ENCODE data around the gene VSNL1. TPM values are rescaled to one million over a fixed set of nuclear protein-coding genes. Genes with fewer than 3 reads are reported as not detected.

The VSNL1 gene
- total RNA-seq, 1 donor from 2014 or later = 0.13 TPM

GRCh38 chr2:17522303-17522702 is 18.2 kb upstream of the VSNL1 start:
- DNase-seq (ENCODE audit: low read depth) = no peak
- H3K4me3 ChIP-seq (ENCODE audit: low read depth, low read length) = no peak overlapping the region
- no peak for TF ChIP-seq CTCF (IDR thresholded peaks at IDR 0.05; ENCODE audit: insufficient read depth, low read length, poor library complexity, severe bottlenecking)
- no peaks in the 10 kb centered on the region for H3K36me3 ChIP-seq (ENCODE audit: control insufficient read depth, insufficient read depth, low read length)
- H3K27me3 ChIP-seq (ENCODE audit: control insufficient read depth, insufficient read depth, low read length) = no peaks in the 10 kb centered on the region

- DNase-seq (ENCODE audit: low read depth) = no peak
- no peaks in the 10 kb centered on the region for H3K27me3 ChIP-seq (ENCODE audit: control insufficient read depth, insufficient read depth, low read length)
- no peaks in the 10 kb centered on the region for H3K36me3 ChIP-seq (ENCODE audit: control insufficient read depth, insufficient read depth, low read length)
Measured at GRCh38 chr2:17529771-17530170, 10.7 kb upstream of the VSNL1 start.

GRCh38 chr2:17533546-17533945 is 7.0 kb upstream of the VSNL1 start:
- Histone ChIP-seq H3K36me3 (ENCODE audit: control insufficient read depth, insufficient read depth, low read length) (no peaks in the 10 kb centered on the region), H3K4me3 (ENCODE audit: low read depth, low read length) (no peak overlapping the region), H3K27me3 (ENCODE audit: control insufficient read depth, insufficient read depth, low read length) (peaks cover 2% of the 10 kb centered on the region)
- no peak for DNase-seq (ENCODE audit: low read depth)
- TF ChIP-seq CTCF (IDR thresholded peaks at IDR 0.05; ENCODE audit: insufficient read depth, low read length, poor library complexity, severe bottlenecking) = no peak

More at GRCh38 chr2:17529771-17530170, 10.7 kb upstream of the VSNL1 start:
- no peak overlapping the region for H3K4me3 ChIP-seq (ENCODE audit: low read depth, low read length)
- no peak for TF ChIP-seq CTCF (IDR thresholded peaks at IDR 0.05; ENCODE audit: insufficient read depth, low read length, poor library complexity, severe bottlenecking)

- no peak for DNase-seq (ENCODE audit: low read depth)
- H3K36me3 ChIP-seq (ENCODE audit: control insufficient read depth, insufficient read depth, low read length) = no peaks in the 10 kb centered on the region
- H3K27me3 ChIP-seq (ENCODE audit: control insufficient read depth, insufficient read depth, low read length) = peaks cover 2% of the 10 kb centered on the region
- TF ChIP-seq CTCF (IDR thresholded peaks at IDR 0.05; ENCODE audit: insufficient read depth, low read length, poor library complexity, severe bottlenecking) = no peak
- no peak overlapping the region for H3K4me3 ChIP-seq (ENCODE audit: low read depth, low read length)
Measured at GRCh38 chr2:17536416-17536815, 4.1 kb upstream of the VSNL1 start.

GRCh38 chr2:17538022-17538843 is 2.3 kb upstream of the VSNL1 start:
- Histone ChIP-seq H3K27me3 (ENCODE audit: control insufficient read depth, insufficient read depth, low read length) (peaks cover 5% of the 10 kb centered on the region), H3K4me3 (ENCODE audit: low read depth, low read length) (peak overlapping the region; percentile 64), H3K36me3 (ENCODE audit: control insufficient read depth, insufficient read depth, low read length) (no peaks in the 10 kb centered on the region)
- no peak for DNase-seq (ENCODE audit: low read depth)
- TF ChIP-seq CTCF (IDR thresholded peaks at IDR 0.05; ENCODE audit: insufficient read depth, low read length, poor library complexity, severe bottlenecking) = no peak
